GM12891 (cell line): ENCODE results near the gene ZNF254.

ENCODE experiments used
- PAX5 ChIP-seq: IDR thresholded peaks from 2 replicates; pipeline ENCODE4 v1.6.1; 2011; ENCODE audit warnings: low read length, moderate library complexity, mild to moderate bottlenecking; ENCODE audit not compliant: insufficient read depth, severe bottlenecking
- POLR2A ChIP-seq: IDR thresholded peaks from 2 replicates; pipeline ENCODE4 v1.6.1; 2011; ENCODE audit warnings: low read depth, low read length, control low read depth
- POLR2AphosphoS5 ChIP-seq: IDR thresholded peaks from 2 replicates; pipeline ENCODE4 v1.6.1; 2011; ENCODE audit warnings: low read depth, low read length, control low read depth
- TAF1 ChIP-seq: IDR thresholded peaks from 2 replicates; pipeline ENCODE4 v1.6.1; 2011; ENCODE audit warnings: low read depth, low read length, control low read depth

- TF ChIP-seq TAF1 (no peak), POLR2AphosphoS5 (no peak), POLR2A (no peak), PAX5 (no peak)
These were observed 40.4 kb upstream of the ZNF254 start for GRCh38 chr19:24046550-24046949.
